Naive thymus-derived CD8-positive, alpha-beta T cell (primary cell): ENCODE results near the gene NOTCH1. TPM values are rescaled to one million over a fixed set of nuclear protein-coding genes. Genes with fewer than 3 reads are reported as not detected.
"Not testable (repeated sequence)": the region's sequence is repeated elsewhere in the genome, so short reads cannot be mapped to it uniquely, and the experiment has no call there.

Source experiments
- ATAC-seq, 2 donors: fragments of 150-1000 bp; cut with Tn5 transposase in 1 of 2; sonication (Bioruptor Pico), chemical (Tn5 transposase) in 1 of 2; 1 replicate in 1 of 2; 2 replicates in 1 of 2; pipeline ENCODE4 v1.10.0; 2021; ENCODE audit warnings: mild to moderate bottlenecking in 2 of 2, moderate library complexity in 2 of 2
- POLR2A ChIA-PET: fragments of 350-600 bp; sonication (Branson Sonifier 250); formaldehyde crosslinking; loops from one replicate; lab custom pipeline; 2021; ENCODE audit warnings: antibody characterized with exemption; lab: Charles Lee
- DNase-seq, 10 donors: peaks; one replicate each; pipeline versions ENCODE4 v3.0.0 to v3.0.0-alpha.2; 2020 to 2022
- H3K27ac Mint-ChIP-seq, 10 donors: one replicate each; pipeline ENCODE4 v1.8.0; 2020 to 2022; ENCODE audit warnings: mild to moderate bottlenecking in 10 of 10, mixed read lengths in 10 of 10, moderate library complexity in 4 of 10, inconsistent platforms in 1 of 10
- H3K27me3 Mint-ChIP-seq, 5 donors: one replicate each; pipeline ENCODE4 v1.8.0; 2021 to 2022; ENCODE audit warnings: mixed read lengths in 5 of 5
- H3K36me3 Mint-ChIP-seq, 3 donors: one replicate each; pipeline ENCODE4 v1.8.0; 2020 to 2022; ENCODE audit warnings: mixed read lengths in 3 of 3, mild to moderate bottlenecking in 2 of 3, inconsistent platforms in 1 of 3
- H3K4me1 Mint-ChIP-seq, 4 donors: one replicate each; pipeline ENCODE4 v1.8.0; 2021 to 2022; ENCODE audit warnings: mixed read lengths in 4 of 4
- H3K4me3 Mint-ChIP-seq, 10 donors: one replicate each; pipeline ENCODE4 v1.8.0; 2020 to 2022; ENCODE audit warnings: mild to moderate bottlenecking in 10 of 10, mixed read lengths in 10 of 10, moderate library complexity in 6 of 10, inconsistent platforms in 1 of 10
- H3K9me3 Mint-ChIP-seq, 9 donors: one replicate each; pipeline ENCODE4 v1.8.0; 2020 to 2022; ENCODE audit warnings: mixed read lengths in 9 of 9, mild to moderate bottlenecking in 3 of 9, inconsistent platforms in 1 of 9, moderate library complexity in 1 of 9
- polyA plus RNA-seq, 3 donors: library from polyadenylated mRNA; unstranded; fragments of 300-500 nt; fragmentation: Illumina TruSeq; gene quantifications; one replicate each; pipeline ENCODE4 v1.2.3, GENCODE V29; 2021
- total RNA-seq, 8 experiments: library from RNA in 2 of 8; stranded (reverse) in 2 of 8; gene quantifications; one replicate each; pipeline ENCODE4 v1.2.3 and lab custom pipeline; 2021 to 2026

The NOTCH1 gene
- total and polyA plus RNA-seq, 5 experiments from 2014 or later, result 1.3 to 84.3 (median 5.9) TPM

- Mint-ChIP-seq H3K27ac (peak overlapping the region in 1 of 10 donors; percentile 77), H3K9me3 (no peaks in the 10 kb centered on the region), H3K27me3 (no peaks in the 10 kb centered on the region), H3K4me3 (no peak overlapping the region), H3K36me3 (no peaks in the 10 kb centered on the region), H3K4me1 (peaks cover 6 to 24% (median 16%) of the 10 kb centered on the region in 4 donors)
- POLR2A ChIA-PET, result no interaction called here
- no peak for ATAC-seq
- DNase-seq, result no peak
These were observed 29.9 kb upstream of the NOTCH1 start for GRCh38 chr9:136575626-136576268.

DNA sequence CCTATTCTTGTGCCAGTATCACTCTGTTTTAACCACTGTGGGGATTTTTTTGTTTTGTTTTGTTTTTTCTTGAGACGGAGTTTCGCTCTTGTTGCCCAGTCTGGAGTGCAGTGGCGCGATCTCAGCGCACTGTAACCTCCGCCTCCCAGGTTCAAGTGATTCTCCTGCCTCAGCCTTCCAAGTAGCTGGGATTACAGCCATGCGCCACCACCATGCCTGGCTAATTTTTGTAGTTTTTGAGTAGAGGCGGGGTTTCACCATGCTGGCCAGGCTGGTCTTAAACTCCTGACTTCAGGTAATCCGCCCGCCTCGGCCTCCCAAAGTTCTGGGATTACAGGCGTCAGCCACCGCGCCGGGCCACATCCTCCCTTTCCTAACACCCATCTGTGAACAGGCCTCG is 28.8 kb upstream of the NOTCH1 start:
- H3K27me3 Mint-ChIP-seq, POLR2A ChIA-PET, H3K4me3 Mint-ChIP-seq, DNase-seq, ATAC-seq, H3K9me3 Mint-ChIP-seq, H3K36me3 Mint-ChIP-seq: not testable (repeated sequence)
- peak overlapping the region in 1 of 10 donors; percentile 58 for H3K27ac Mint-ChIP-seq
- H3K4me1 Mint-ChIP-seq, result peaks cover 4 to 22% (median 13%) of the 10 kb centered on the region in 4 donors

GRCh38 chr9:136572828-136573625 is 27.2 kb upstream of the NOTCH1 start:
- Mint-ChIP-seq H3K27me3 (no peaks in the 10 kb centered on the region), H3K27ac (peak overlapping the region in 5 of 10 donors; percentile 37 to 85 (median 55)), H3K4me1 (peaks cover 0 to 15% (median 6%) of the 10 kb centered on the region in 4 donors), H3K4me3 (peak overlapping the region in 2 of 10 donors; percentile 50 to 57), H3K9me3 (no peaks in the 10 kb centered on the region), H3K36me3 (no peaks in the 10 kb centered on the region)
- no peak for DNase-seq
- ATAC-seq, result no peak
- POLR2A ChIA-PET, result no interaction called here

- H3K36me3 Mint-ChIP-seq, result no peaks in the 10 kb centered on the region
- ATAC-seq (no peak), DNase-seq (peak in 1 of 10 donors; percentile 28)
- H3K4me1 Mint-ChIP-seq, result peaks cover 0 to 15% (median 6%) of the 10 kb centered on the region in 4 donors
- peak overlapping the region in 1 of 10 donors; percentile 57 for H3K4me3 Mint-ChIP-seq
- POLR2A ChIA-PET, result no interaction called here
- no peaks in the 10 kb centered on the region for H3K27me3 Mint-ChIP-seq
- H3K27ac Mint-ChIP-seq, result peak overlapping the region in 3 of 10 donors; percentile 55 to 85 (median 64)
- no peaks in the 10 kb centered on the region for H3K9me3 Mint-ChIP-seq
These were observed 26.4 kb upstream of the NOTCH1 start for GRCh38 chr9:136572003-136572827.

DNA sequence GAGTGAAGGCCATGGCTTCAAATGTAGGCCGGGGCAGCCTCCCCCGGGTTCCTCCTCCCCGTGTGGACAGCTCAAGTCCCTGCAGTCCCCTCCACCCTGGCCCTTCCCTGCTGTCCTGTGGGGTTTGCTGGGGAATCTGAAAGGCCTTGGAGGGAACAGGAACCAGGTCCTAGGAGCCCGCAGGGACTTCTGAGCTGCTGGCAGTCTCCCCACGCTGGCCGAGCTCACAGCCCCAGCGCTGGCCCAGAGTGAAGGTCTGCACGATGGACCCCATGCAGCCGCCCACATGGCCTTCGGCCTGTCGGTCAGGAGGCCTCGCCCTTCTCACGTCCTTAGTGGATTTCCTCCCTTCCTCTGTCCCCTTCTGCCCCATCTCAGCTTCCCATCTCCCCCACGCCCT is 25.7 kb upstream of the NOTCH1 start:
- POLR2A ChIA-PET, result no interaction called here
- Mint-ChIP-seq H3K36me3 (no peaks in the 10 kb centered on the region), H3K27ac (no peak overlapping the region)

DNA sequence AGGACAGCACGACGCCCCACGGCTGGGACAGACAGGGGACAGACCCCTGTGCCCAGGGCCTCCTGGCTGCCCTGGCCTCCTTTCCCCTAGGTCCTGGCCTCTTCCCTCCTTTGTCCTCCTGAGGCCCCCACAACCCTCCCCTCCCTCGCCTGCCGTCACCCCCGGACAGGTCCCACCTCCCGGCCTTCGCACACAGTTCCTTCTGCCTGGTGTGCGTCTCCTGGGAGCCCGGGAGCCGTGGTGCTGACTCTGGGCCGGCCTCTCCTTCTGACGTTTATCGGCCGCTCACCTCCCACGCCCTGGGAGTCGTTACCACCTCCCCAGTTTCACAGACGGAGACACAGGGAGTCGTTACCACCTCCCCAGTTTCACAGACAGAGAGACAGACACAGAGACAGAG is 25.1 kb upstream of the NOTCH1 start:
- Mint-ChIP-seq H3K4me1 (peaks cover 0 to 15% (median 5%) of the 10 kb centered on the region in 4 donors), H3K4me3 (no peak overlapping the region), H3K36me3 (no peaks in the 10 kb centered on the region), H3K27me3 (no peaks in the 10 kb centered on the region), H3K9me3 (no peaks in the 10 kb centered on the region), H3K27ac (no peak overlapping the region)
- DNase-seq, result no peak
- POLR2A ChIA-PET, result no interaction called here
- no peak for ATAC-seq

More for the DNA sequence above, 25.7 kb upstream of the NOTCH1 start:
- no peak for ATAC-seq
- Mint-ChIP-seq H3K27me3 (no peaks in the 10 kb centered on the region), H3K9me3 (no peaks in the 10 kb centered on the region), H3K4me3 (no peak overlapping the region), H3K4me1 (peaks cover 0 to 15% (median 6%) of the 10 kb centered on the region in 4 donors)
- DNase-seq, result no peak

DNA sequence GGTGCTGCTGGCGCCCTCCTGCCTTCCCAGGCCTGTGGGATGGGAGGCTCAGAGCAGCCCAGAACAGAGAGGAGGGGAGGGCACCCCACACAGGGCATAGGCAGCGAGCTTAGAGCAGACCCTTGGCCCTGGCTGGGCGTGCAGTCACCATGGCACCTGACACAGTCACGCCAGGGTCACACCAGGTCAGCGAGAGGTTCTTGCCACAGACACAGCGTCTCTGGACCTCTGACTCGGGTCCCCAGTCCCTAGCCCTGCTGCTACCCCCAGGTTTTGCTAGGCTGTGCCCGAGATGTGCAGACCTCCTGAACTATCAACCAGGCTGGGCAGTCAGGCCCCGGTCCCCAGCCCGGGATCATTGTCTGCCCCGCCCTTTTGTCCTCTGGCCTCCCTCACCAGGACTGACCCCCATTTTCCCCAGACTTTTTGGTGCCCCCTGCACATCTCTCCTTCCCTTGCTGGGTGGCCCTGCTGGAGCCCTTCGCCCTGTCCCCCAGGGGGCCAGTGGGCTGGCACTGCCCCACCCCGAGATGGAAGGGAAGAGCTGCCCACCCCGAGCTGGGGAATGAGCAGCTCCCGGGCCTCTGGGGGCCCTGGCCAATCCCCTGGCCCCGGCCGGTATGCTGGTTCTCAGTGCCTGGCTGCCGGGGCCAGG is 24.5 kb upstream of the NOTCH1 start:
- Mint-ChIP-seq H3K36me3 (no peaks in the 10 kb centered on the region), H3K4me3 (no peak overlapping the region), H3K27me3 (no peaks in the 10 kb centered on the region), H3K9me3 (no peaks in the 10 kb centered on the region), H3K27ac (no peak overlapping the region), H3K4me1 (peaks cover 0 to 19% (median 5%) of the 10 kb centered on the region in 4 donors)
- ATAC-seq (no peak), DNase-seq (no peak)
- POLR2A ChIA-PET, result no interaction called here

DNA sequence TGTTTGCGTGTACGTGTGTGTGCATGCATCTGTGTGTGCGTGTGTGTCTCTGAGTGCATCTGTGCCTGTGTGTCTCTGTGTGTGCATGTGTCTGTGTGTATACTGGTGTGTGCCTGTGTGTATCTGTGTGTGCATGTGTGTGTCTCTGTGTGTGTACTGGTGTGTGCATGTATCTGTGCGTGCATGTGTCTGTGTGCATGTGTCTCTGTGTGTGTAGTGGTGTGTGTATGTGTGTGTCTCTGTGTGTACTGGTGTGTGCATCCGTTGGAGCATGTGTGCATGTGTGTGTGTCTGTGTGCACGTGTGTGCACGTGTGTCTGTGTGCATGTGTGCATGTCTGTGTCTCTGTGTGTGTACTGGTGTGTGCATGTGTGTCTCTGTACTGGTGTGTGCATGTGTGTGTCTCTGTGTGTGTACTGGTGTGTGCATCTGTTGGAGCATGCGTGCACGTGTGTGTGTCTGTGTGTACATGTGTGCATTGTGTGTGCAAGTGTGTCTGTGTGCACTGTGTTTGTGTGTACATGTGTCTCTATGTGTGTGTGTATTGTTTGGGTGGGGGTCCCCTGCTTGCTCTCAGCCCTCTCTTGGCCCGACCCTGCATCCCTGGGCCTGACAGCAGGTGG is 23.8 kb upstream of the NOTCH1 start:
- Mint-ChIP-seq H3K27me3 (no peaks in the 10 kb centered on the region), H3K27ac (peak overlapping the region in 6 of 10 donors; percentile 6 to 87 (median 26)), H3K36me3 (no peaks in the 10 kb centered on the region), H3K4me3 (peak overlapping the region in 1 of 10 donors; percentile 5), H3K4me1 (peaks cover 0 to 26% (median 5%) of the 10 kb centered on the region in 4 donors), H3K9me3 (no peaks in the 10 kb centered on the region)
- DNase-seq (no peak), ATAC-seq (no peak)
- POLR2A ChIA-PET, result no interaction called here

DNA sequence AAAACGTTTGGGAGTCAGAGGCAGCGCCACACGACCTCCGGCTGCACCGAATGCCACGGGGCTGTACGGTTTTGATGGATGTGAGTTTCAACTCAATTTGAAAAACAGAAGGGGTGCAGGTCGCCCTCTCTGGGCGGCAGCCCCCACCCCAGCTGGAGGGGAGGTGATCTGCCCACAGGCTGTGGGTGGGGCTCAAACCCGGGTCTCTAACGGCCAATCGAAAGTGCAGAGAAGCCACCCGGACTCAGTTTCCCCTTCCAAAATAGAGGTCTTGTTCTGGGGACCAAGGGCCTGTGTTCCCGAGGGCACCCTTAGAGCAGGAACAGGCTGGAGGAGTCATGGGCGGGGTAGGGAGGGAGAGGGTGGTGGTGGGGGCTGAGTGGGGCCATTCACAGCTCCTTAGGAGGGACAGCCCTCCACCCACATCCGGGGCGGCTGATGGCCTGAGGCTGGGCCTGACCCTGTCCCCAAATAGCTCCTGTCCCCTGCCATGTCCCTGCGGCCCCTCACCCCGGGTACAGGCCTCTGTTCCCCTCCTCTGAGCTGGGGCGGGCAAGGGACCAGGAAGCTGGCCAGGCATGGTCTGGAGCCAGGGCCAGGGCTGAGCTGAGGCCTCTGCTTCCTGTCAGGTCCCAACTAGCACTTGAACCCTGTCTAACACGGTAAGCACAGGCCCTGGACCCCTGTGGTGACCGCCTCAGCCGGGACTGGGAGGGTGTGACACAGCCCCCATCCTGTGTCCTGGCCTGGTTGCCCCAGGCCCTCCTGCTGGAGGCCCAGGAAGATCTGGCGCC is 22.6 kb upstream of the NOTCH1 start:
- H3K27me3 Mint-ChIP-seq, result no peaks in the 10 kb centered on the region
- H3K36me3 Mint-ChIP-seq, result no peaks in the 10 kb centered on the region
- H3K9me3 Mint-ChIP-seq, result no peaks in the 10 kb centered on the region
- ATAC-seq, result no peak
- POLR2A ChIA-PET, result no interaction called here
- no peak overlapping the region for H3K27ac Mint-ChIP-seq
- no peak overlapping the region for H3K4me3 Mint-ChIP-seq
- DNase-seq, result no peak
- H3K4me1 Mint-ChIP-seq, result peaks cover 0 to 24% (median 5%) of the 10 kb centered on the region in 4 donors

- H3K9me3 Mint-ChIP-seq, result no peaks in the 10 kb centered on the region
- POLR2A ChIA-PET, result no interaction called here
- H3K27ac Mint-ChIP-seq, result no peak overlapping the region
These were observed 21.9 kb upstream of the NOTCH1 start for GRCh38 chr9:136567651-136568287.

GRCh38 chr9:136566901-136567300 is 21.1 kb upstream of the NOTCH1 start:
- Mint-ChIP-seq H3K27me3 (no peaks in the 10 kb centered on the region), H3K4me3 (no peak overlapping the region), H3K27ac (no peak overlapping the region), H3K36me3 (no peaks in the 10 kb centered on the region), H3K9me3 (no peaks in the 10 kb centered on the region), H3K4me1 (peaks cover 3 to 20% (median 6%) of the 10 kb centered on the region in 4 donors)
- ATAC-seq, result no peak
- POLR2A ChIA-PET, result no interaction called here
- DNase-seq, result no peak

More at GRCh38 chr9:136567651-136568287, 21.9 kb upstream of the NOTCH1 start:
- peaks cover 2 to 25% (median 5%) of the 10 kb centered on the region in 4 donors for H3K4me1 Mint-ChIP-seq
- ATAC-seq (no peak), DNase-seq (no peak)
- no peak overlapping the region for H3K4me3 Mint-ChIP-seq
- no peaks in the 10 kb centered on the region for H3K27me3 Mint-ChIP-seq
- H3K36me3 Mint-ChIP-seq, result no peaks in the 10 kb centered on the region
